ENCODE results near the gene ISG15. TPM values are rescaled to one million over a fixed set of nuclear protein-coding genes. Genes with fewer than 3 reads are reported as not detected.
A peak's percentile ranks its signal among the peaks of the same experiment; 100 is the strongest.

Gene ISG15
- total and polyA plus RNA-seq, 12 donors, result 1.7 to 308 (median 24.3) TPM

DNA sequence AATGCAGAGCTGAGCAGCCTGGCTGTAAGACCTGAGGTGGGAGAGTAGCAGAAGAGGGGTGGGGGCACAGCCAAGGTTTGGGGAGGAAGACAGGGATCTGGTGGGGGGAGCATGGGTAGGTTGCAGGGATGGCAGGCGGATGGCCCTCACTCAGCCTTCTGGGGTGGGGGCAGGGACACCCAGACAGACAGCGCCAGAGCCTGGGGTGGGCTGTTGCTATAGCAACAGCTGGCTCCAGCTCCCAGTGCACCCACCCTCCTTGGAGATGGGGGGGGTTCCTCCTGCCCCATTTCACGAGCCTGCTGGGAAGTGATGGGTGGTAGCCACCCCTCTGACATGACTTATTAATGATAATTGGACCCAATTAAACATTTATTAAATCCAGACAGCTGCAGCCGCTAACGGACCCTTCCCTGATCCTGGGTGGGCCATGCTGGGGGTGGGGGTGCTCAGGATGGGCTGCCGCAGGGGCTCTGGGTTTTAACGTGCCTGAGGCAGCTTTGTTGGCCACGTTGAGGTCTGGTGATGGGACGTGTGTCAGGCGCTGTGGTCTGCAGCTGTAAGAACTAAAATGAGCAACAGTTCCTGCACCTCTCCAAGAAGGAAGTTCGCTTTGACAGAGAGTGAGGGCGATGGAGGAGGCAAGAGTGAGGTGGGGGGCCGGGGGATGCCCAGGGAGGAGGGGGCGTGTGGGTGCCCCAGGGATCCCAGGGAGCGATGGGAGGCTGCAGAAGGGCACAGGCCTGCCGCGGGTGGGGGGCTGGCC, 26.0 kb downstream of the ISG15 start:
- WGBS, 4 donors, result 23 to 52% (median 30%) methylated on average over 15 to 17 of the region's 17 CpGs
- Histone ChIP-seq H3K4me3 (no peak overlapping the region), H3K27ac (no peak overlapping the region), H3K9me3 (replicated peaks in 1 of 3) (no peaks in the 10 kb centered on the region), H3K4me1 (replicated peaks in 1 of 2) (peaks cover 8 to 11% of the 10 kb centered on the region in 2 donors), H3K36me3 (replicated peaks in 1 of 2) (no peaks in the 10 kb centered on the region), H3K27me3 (peaks cover 32% of the 10 kb centered on the region)
- intact Hi-C loops (cut with DNase I), result no loop called here
- TF ChIP-seq, protein P1, sequence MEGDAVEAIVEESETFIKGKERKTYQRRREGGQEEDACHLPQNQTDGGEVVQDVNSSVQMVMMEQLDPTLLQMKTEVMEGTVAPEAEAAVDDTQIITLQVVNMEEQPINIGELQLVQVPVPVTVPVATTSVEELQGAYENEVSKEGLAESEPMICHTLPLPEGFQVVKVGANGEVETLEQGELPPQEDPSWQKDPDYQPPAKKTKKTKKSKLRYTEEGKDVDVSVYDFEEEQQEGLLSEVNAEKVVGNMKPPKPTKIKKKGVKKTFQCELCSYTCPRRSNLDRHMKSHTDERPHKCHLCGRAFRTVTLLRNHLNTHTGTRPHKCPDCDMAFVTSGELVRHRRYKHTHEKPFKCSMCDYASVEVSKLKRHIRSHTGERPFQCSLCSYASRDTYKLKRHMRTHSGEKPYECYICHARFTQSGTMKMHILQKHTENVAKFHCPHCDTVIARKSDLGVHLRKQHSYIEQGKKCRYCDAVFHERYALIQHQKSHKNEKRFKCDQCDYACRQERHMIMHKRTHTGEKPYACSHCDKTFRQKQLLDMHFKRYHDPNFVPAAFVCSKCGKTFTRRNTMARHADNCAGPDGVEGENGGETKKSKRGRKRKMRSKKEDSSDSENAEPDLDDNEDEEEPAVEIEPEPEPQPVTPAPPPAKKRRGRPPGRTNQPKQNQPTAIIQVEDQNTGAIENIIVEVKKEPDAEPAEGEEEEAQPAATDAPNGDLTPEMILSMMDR (IDR thresholded peaks at IDR 0.05), result no peak
- no peak for TF ChIP-seq POLR2A (IDR thresholded peaks at IDR 0.05)
- DNase-seq, result no peak

DNA sequence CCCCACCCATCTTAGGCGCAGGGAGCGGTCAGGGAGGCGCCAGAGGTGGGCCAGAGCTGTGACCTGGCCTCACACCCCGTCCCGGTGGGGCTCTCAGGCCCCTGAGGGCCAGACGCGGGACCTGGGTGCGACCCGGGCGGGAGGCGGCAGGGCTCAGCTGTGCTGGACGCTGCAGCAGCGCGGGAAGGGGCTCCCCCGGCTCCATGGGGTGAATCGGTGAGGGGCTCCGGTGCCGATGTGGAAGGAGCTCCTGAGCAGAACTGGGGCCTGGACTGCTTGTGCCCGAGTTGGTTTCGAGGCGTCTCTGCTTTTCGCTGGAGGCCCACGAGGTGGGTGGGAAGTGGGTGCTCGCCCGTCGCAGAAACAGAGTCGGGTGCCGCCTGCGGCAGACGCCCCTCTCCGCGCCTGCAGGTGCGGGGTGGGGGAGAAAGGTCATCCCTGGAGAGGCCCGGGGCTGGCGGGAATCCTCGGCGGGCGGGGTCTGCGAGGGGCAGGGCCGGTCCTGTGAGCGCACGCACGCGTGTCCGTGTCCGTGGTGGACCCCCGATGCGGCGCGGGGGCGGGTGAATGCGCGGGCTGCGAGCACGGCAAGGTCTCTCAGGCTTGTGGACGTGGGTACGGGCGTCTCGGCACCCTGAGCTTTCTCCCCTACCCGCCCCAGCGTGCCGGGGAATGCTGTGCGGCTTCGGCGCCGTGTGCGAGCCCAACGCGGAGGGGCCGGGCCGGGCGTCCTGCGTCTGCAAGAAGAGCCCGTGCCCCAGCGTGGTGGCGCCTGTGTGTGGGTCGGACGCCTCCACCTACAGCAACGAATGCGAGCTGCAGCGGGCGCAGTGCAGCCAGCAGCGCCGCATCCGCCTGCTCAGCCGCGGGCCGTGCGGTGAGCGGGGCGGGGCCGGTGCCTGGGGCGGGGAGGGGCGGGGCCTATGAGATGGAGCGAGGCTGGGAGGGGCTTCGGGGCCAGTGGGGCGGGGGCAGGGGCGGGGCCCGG, 27.0 kb downstream of the ISG15 start:
- WGBS, 4 donors, result 2 to 6% (median 3%) methylated on average over 3 to 99 of the region's 99 CpGs
- Histone ChIP-seq H3K4me1 (replicated peaks in 1 of 2) (peaks cover 8 to 10% of the 10 kb centered on the region in 2 donors), H3K27ac (no peak overlapping the region), H3K4me3 (peak overlapping the region in 1 of 4 donors; percentile 41), H3K27me3 (peaks cover 22% of the 10 kb centered on the region), H3K36me3 (replicated peaks in 1 of 2) (no peaks in the 10 kb centered on the region), H3K9me3 (replicated peaks in 1 of 3) (no peaks in the 10 kb centered on the region)
- intact Hi-C loops (cut with DNase I), result no loop called here
- TF ChIP-seq, protein P1 (IDR thresholded peaks at IDR 0.05), result peak in 1 of 6 experiments; percentile 8
- TF ChIP-seq POLR2A (IDR thresholded peaks at IDR 0.05), result no peak
- peak; percentile 67 to 79 (median 73) for DNase-seq

DNA sequence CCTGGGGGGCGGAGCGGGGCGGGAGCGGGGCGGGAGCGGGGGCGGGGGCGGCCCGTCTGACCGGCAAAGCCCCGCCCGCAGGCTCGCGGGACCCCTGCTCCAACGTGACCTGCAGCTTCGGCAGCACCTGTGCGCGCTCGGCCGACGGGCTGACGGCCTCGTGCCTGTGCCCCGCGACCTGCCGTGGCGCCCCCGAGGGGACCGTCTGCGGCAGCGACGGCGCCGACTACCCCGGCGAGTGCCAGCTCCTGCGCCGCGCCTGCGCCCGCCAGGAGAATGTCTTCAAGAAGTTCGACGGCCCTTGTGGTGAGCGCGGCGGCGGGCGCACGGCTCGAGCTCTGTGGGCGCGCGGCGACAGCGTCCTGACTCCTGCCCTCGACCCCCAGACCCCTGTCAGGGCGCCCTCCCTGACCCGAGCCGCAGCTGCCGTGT, 27.8 kb downstream of the ISG15 start:
- no peaks in the 10 kb centered on the region for H3K36me3 ChIP-seq (replicated peaks in 1 of 2)

More for the DNA sequence above, 27.8 kb downstream of the ISG15 start:
- 39 to 52% (median 51%) methylated on average over 5 to 56 of the region's 60 CpGs; no CpG with 5 or more reads in 1 of the 4 donors for WGBS, 4 donors
- DNase-seq, result no peak
- TF ChIP-seq POLR2A (IDR thresholded peaks at IDR 0.05), result no peak
- TF ChIP-seq, protein P1 (IDR thresholded peaks at IDR 0.05), result no peak
- H3K4me1 ChIP-seq (replicated peaks in 1 of 2), result peaks cover 8 to 10% of the 10 kb centered on the region in 2 donors
- peaks cover 20% of the 10 kb centered on the region for H3K27me3 ChIP-seq
- intact Hi-C loops (cut with DNase I), result no loop called here
- no peaks in the 10 kb centered on the region for H3K9me3 ChIP-seq (replicated peaks in 1 of 3)
- peak overlapping the region in 1 of 4 donors; percentile 41 for H3K4me3 ChIP-seq
- H3K27ac ChIP-seq, result no peak overlapping the region
